WTC11 (cell line): ENCODE measurements around the gene ALDH2.
"Not testable (repeated sequence)": the region's sequence is repeated elsewhere in the genome, so short reads cannot be mapped to it uniquely, and the experiment has no call there.

Source experiments
- ELF4 ChIP-seq: sonication (generic); formaldehyde crosslinking; IDR thresholded peaks from 2 replicates; pipeline ENCODE4 v1.8.1; 2022; ENCODE audit warnings: low read depth, mild to moderate bottlenecking, moderate library complexity, missing genetic modification reagents
- ESRRA ChIP-seq: sonication (generic); formaldehyde crosslinking; IDR thresholded peaks from 2 replicates; pipeline ENCODE4 v1.8.1; 2022; ENCODE audit warnings: mild to moderate bottlenecking, missing genetic modification reagents, borderline replicate concordance
- FOXK1 ChIP-seq: sonication (generic); formaldehyde crosslinking; IDR thresholded peaks from 2 replicates; pipeline ENCODE4 v1.8.0; 2022; ENCODE audit warnings: mild to moderate bottlenecking, moderate library complexity, missing genetic modification reagents
- MYBL2 ChIP-seq: sonication (generic); formaldehyde crosslinking; IDR thresholded peaks from 2 replicates; pipeline ENCODE4 v1.8.1; 2023; ENCODE audit warnings: mild to moderate bottlenecking, moderate library complexity, missing genetic modification reagents
- SP1 ChIP-seq: sonication (generic); formaldehyde crosslinking; conservative IDR thresholded peaks from 2 replicates; pipeline ENCODE4 v1.8.1; 2022; ENCODE audit warnings: missing genetic modification reagents
- ZNF121 ChIP-seq: sonication (generic); formaldehyde crosslinking; IDR thresholded peaks from 2 replicates; pipeline ENCODE4 v1.8.0; 2023; ENCODE audit warnings: missing genetic modification reagents
- ZNF219 ChIP-seq: sonication (generic); formaldehyde crosslinking; IDR thresholded peaks from 2 replicates; pipeline ENCODE4 v1.8.0; 2023; ENCODE audit warnings: missing genetic modification reagents, mild to moderate bottlenecking, borderline replicate concordance
- TF ChIP-seq, protein P1 (sequence below): fragments of 200-600 bp; IDR thresholded peaks from 2 replicates; pipeline ENCODE4 v1.8.0; 2022; ENCODE audit warnings: antibody characterized with exemption
- TF ChIP-seq, protein P2 (sequence below): sonication (generic); formaldehyde crosslinking; IDR thresholded peaks from 2 replicates; pipeline ENCODE4 v1.8.1; 2023; ENCODE audit warnings: mild to moderate bottlenecking, missing genetic modification reagents, moderate library complexity
- TF ChIP-seq, protein P3 (sequence below): sonication (generic); formaldehyde crosslinking; conservative IDR thresholded peaks from 2 replicates; pipeline ENCODE4 v1.8.1; 2022; ENCODE audit warnings: mild to moderate bottlenecking, missing genetic modification reagents
- TF ChIP-seq, protein P4 (sequence below): sonication (generic); formaldehyde crosslinking; IDR thresholded peaks from 2 replicates; pipeline ENCODE4 v1.8.1; 2022; ENCODE audit warnings: low read depth, missing genetic modification reagents, borderline replicate concordance
- TF ChIP-seq, protein P5 (sequence below): sonication (generic); formaldehyde crosslinking; IDR thresholded peaks from 2 replicates; pipeline ENCODE4 v1.8.0; 2022; ENCODE audit warnings: mild to moderate bottlenecking, missing genetic modification reagents

DNA sequence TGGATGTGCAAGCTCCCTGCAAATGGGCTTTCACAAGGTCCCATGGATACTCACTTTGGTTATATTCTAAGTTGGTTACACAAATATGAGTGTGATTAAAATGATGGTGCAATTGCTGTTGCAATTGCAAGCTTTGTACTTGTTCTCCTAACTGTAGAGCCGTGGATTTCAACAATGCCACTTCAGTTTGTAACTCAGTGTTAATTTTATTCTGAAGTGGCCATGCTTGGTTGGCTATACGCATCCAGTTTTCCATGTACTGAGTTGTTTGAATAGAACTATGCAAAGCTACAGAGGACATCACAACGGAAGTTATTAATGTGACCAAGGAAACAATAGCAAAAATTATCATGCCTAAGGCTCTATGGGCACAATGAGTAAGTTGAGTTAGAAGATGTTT is 50.2 kb downstream of the ALDH2 start:
- TF ChIP-seq, protein P1, sequence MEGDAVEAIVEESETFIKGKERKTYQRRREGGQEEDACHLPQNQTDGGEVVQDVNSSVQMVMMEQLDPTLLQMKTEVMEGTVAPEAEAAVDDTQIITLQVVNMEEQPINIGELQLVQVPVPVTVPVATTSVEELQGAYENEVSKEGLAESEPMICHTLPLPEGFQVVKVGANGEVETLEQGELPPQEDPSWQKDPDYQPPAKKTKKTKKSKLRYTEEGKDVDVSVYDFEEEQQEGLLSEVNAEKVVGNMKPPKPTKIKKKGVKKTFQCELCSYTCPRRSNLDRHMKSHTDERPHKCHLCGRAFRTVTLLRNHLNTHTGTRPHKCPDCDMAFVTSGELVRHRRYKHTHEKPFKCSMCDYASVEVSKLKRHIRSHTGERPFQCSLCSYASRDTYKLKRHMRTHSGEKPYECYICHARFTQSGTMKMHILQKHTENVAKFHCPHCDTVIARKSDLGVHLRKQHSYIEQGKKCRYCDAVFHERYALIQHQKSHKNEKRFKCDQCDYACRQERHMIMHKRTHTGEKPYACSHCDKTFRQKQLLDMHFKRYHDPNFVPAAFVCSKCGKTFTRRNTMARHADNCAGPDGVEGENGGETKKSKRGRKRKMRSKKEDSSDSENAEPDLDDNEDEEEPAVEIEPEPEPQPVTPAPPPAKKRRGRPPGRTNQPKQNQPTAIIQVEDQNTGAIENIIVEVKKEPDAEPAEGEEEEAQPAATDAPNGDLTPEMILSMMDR = not testable (repeated sequence)
- TF ChIP-seq ZNF219; SP1 (CRISPR knock-in tag); ZNF121 (CRISPR knock-in tag); MYBL2; ESRRA (CRISPR knock-in tag); ELF4 (CRISPR knock-in tag); FOXK1 (CRISPR knock-in tag): not testable (repeated sequence)
- TF ChIP-seq, protein P2, sequence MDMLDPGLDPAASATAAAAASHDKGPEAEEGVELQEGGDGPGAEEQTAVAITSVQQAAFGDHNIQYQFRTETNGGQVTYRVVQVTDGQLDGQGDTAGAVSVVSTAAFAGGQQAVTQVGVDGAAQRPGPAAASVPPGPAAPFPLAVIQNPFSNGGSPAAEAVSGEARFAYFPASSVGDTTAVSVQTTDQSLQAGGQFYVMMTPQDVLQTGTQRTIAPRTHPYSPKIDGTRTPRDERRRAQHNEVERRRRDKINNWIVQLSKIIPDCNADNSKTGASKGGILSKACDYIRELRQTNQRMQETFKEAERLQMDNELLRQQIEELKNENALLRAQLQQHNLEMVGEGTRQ (CRISPR knock-in tag) = not testable (repeated sequence)
- TF ChIP-seq, protein P3, sequence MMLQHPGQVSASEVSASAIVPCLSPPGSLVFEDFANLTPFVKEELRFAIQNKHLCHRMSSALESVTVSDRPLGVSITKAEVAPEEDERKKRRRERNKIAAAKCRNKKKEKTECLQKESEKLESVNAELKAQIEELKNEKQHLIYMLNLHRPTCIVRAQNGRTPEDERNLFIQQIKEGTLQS (CRISPR knock-in tag) = not testable (repeated sequence)
- TF ChIP-seq, protein P4, sequence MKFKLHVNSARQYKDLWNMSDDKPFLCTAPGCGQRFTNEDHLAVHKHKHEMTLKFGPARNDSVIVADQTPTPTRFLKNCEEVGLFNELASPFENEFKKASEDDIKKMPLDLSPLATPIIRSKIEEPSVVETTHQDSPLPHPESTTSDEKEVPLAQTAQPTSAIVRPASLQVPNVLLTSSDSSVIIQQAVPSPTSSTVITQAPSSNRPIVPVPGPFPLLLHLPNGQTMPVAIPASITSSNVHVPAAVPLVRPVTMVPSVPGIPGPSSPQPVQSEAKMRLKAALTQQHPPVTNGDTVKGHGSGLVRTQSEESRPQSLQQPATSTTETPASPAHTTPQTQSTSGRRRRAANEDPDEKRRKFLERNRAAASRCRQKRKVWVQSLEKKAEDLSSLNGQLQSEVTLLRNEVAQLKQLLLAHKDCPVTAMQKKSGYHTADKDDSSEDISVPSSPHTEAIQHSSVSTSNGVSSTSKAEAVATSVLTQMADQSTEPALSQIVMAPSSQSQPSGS = not testable (repeated sequence)
- TF ChIP-seq, protein P5, sequence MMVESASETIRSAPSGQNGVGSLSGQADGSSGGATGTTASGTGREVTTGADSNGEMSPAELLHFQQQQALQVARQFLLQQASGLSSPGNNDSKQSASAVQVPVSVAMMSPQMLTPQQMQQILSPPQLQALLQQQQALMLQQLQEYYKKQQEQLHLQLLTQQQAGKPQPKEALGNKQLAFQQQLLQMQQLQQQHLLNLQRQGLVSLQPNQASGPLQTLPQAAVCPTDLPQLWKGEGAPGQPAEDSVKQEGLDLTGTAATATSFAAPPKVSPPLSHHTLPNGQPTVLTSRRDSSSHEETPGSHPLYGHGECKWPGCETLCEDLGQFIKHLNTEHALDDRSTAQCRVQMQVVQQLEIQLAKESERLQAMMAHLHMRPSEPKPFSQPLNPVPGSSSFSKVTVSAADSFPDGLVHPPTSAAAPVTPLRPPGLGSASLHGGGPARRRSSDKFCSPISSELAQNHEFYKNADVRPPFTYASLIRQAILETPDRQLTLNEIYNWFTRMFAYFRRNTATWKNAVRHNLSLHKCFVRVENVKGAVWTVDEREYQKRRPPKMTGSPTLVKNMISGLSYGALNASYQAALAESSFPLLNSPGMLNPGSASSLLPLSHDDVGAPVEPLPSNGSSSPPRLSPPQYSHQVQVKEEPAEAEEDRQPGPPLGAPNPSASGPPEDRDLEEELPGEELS = not testable (repeated sequence)
